HG02763 (cell line): ENCODE measurements around the gene ASPRV1.
"Not testable (repeated sequence)": the region's sequence is repeated elsewhere in the genome, so short reads cannot be mapped to it uniquely, and the experiment has no call there.

Experiments used
- ATAC-seq: cut with Tn5 transposase; IDR thresholded peaks from one replicate; pipeline ENCODE4 v1.9.1; 2021; ENCODE audit warnings: mild to moderate bottlenecking, moderate library complexity; ENCODE audit not compliant: unreplicated experiment

The ASPRV1 gene

DNA sequence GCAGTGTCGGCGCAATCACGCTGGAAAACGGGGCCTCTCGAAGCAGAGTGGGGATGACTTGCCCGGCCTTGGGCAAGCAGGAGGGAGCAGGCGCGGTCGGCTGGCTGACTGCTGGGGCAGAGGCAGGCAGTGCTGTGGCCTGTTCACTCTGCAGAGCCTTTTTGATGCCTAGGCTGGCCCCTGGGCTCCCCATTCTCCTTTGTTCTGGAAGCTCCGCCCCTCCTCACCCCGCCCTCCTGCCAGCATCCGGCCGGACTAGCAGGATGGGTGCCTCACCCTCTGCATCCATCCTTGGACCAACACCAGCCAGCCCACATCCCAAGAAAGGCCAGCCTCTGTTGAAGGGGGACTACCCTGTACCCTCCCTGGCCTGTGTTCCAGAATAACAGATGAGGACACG lies at the start of gene ASPRV1:
Gene ASPRV1, minus strand, starts transcription at position 136 of the 400 bp plus-strand sequence. CDS start 195 bp downstream, outside the sequence.
- no peak for ATAC-seq

DNA sequence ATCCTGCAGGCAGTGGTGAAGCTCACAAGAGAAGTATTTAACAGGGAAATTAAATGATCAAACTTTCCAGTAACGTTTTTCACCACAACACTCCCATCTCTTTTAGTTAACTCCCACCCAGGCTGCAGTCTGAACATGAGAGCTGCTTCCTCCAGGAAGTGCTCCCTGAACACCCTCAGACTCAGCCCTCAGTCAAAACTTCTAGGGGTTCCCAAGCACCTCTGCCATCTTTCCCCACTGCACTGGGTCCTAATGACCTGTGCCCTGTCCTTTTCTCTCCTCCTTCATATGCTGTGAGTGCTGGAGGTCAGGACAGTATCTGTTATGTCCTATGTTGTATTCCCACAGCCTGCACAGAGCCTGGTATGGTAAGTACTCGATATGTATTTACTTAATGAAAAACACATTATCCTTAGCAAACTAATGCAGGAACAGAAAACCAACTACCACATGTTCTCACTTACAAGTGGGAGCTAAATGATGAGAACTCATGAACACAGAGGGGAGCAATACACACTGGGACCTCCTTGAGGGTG lies 49.2 kb upstream of the ASPRV1 start:
- ATAC-seq: no peak

DNA sequence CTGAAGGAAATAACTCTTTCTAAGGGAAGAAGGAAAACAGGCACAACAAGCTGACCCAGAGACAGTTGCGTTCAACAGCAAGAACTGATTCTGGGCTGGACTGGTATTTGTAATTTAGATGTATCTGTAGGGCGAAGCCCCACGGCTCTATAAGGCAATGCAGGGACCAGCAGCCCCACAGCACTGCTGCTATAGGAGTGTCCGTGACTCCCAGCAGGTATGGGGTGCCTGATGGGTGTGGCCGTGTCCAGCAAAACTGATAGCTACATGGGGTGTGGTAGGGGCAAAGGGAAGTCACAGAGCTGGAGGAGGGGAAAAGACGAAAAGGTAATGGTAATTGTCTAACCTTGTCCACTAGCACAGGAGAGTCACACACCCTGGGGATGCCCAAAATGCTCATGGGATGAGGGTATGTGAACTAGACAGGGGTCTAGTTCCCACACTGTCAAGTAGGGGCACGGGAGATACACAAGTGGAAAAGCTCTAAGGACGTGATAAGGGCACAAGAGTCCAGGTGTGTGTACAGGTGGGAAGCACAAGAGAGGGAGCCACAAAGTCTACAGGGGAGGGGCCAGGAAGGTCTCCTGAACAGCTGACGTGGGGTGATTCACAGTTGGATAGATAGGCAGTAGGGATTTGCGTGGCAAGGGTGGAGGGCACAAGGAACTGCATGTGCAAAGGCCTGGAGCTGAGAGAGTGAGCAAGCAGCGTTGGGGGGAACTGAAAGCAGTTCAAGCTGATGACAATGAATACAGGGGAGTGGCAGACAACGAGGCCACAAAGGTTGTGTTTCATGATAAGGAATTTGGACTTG lies 48.5 kb upstream of the ASPRV1 start:
- no peak for ATAC-seq

DNA sequence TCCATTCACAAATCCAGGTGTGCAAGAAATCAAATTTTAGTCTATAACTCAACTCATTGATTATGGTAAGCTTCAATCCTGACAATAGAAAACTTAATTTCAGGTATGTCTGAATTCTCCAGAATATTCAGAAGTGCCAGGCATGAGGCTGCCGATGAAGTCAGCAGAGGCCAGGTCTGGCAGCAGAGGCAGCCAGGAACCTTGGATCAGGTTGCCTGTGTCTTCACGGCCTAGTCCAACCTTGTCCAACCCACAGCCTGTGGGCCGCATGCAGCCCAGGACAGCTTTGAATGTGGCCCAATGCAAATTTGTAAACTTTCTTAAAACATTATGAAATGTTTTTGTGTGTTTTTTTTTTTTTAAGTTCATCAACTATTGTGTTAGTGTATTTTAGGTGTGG lies 46.9 kb upstream of the ASPRV1 start:
- no peak for ATAC-seq

DNA sequence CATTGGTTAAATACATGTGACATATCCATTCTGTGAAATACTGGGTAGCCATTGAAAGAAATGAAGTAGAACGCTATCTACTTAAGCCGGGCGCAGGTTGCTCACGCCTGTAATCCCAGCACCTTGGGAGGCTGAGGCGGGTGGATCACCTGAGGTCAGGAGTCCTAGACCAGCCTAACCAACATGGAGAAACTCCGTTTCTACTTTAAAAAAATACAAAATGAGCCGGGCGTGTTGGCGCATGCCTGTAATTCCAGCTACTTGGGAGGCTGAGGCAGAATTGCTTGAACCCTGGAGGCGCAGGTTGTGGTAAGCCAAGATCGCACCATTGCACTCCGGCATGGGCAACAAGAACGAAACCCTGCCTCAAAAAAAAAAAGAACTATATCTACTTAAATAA lies 45.7 kb upstream of the ASPRV1 start:
- no peak for ATAC-seq

DNA sequence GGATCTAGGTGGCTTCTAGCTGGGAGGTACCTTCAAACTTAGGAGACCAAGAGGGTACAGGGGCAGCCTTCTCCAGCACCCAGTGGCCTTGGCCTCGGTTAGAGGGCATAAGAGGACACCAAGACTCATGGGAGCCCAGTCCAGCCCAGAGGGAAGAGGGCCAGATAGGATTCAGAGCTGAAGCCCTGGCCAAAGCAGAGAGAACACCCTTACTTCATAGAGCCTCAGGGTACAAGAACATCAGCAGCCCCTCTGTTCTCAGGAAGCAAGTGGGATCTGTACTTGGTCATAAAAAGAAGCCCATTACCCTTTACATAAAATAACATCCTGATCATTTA lies 45.0 kb upstream of the ASPRV1 start:
- no peak for ATAC-seq

DNA sequence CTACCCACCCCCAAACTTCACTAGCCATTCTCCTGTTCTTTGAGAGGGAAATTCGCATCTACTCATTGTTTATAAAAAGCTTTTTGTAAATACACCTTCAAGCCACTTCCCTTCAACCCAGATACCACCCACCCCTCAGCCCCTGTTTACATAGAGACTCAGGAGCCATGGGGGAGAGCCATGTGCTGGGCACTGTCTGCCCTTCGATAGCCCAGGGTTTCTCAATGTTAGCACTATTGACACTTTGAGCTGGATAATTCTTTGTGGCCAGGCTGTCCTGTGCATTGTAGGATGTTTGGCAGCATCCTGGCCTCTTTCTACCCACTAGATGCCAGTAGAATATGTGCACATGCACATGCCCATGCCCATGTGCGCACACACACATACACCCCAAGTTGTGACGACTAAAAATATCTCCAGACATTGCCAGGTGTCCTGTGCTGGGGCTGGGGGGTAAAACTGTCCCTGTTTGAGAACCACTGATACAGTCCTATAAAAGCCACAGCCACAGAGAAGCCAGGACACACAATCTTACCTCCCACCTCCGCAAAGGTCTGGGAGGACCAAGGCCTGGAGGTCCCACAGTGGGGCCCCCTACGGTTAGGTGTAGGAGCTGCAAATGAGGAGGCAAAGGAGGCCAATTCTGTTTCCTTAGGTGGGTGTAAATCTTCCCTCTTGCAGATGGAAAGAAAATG lies 44.5 kb upstream of the ASPRV1 start:
- ATAC-seq: no peak

DNA sequence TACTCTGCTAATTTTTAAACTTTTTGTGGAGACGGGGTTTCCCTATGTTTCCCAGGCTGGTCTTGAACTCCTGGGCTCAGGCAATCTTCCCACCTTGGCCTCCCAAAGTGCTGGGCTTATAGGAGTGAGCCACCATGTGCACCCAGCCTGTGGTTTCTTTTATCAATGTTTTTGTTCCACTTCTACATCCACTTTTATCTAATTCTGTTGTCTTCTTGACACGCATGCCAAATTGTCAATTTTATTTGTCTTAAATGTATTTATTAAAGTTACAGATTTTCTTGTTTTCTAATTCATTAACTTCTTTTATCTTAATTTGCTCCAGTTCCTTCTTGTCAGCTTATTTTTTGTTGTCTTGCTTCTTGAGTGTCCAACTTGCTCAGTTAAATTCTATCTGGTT lies 43.8 kb upstream of the ASPRV1 start:
- ATAC-seq: no peak

DNA sequence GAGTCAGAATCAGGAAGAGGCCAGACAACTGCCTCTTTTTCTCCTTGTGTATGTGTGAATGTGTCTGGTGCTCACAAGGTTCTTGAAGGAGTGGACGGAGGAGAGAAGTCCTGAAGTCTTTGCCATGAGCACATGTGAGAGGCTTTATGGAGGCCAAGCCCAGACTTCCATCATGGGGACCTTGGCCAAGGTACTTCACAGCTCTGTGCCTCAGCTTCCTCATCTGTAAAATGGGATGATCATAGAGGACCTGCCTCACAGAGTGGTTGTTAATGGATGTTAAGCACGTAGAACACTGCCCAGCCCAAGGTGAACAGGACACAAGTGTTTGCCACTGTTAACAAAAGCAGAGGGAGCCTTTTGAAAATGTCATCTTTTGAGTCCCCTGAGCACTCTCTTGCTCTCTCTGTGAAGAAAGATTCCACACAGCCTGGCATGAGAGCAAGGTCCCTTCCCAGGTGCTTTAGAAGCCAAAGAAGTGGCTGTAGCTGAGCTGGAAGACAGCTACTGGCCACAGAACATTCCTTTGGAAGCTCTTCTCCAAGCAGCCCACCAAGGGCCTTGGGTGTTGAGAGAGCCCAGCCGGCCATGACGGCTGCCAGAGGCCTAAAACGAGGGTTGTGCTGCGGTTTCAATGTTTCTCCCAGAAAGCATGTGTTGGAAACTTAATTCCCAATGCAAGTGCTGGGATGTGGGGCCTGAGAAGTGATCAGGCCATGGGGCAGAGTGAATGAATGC lies 41.8 kb upstream of the ASPRV1 start:
- no peak for ATAC-seq

DNA sequence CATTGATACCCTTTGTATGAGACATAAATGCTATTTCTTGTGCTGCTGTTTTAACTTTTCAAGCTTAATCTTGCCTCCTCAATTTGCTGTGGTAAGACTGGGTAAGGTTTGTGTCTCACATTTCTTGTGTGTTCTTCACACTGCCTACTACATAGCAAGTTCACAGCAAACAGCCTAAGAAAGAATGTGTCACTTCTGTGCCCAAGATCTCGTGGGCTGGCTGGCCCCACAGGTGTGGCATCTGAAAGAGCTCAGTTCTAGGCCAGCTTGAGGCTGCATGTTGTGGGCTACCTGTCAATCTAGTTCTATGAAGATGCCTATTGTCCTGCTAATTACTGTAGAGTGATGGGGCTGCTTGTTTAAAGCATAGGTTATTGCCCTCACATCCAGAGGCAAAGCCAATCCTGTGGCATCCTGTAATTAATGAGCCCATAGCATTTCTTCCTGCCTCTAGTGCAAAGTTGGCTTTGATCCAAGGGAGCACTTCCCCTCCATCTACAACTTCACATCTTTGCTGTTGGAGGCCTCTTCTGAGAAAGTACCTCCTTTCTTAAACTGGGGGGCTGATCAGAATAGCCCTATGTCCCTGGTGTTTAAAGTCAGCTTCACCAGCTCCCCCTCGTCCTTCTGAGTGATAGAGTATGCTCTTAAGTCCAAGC lies 40.9 kb upstream of the ASPRV1 start:
- ATAC-seq: no peak

DNA sequence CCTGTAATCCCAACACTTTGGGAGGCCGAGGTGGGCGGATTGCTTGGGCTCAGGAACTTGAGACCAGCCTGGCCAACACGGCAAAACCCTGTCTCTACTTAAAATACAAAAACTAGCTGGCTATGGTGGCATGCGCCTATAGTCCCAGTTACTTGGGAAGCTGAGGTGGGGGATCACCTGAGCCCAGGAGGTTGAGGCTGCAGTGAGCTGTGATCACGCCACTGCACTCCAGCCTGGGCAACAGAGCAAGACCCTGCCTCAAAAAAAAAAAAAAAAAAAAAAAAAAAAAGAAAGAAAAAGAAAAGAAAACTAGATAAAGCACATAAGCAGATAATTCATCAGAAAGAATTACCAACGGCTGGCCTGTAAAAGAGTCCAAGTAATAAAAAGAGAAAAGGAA lies 39.1 kb upstream of the ASPRV1 start:
- ATAC-seq: not testable (repeated sequence)

DNA sequence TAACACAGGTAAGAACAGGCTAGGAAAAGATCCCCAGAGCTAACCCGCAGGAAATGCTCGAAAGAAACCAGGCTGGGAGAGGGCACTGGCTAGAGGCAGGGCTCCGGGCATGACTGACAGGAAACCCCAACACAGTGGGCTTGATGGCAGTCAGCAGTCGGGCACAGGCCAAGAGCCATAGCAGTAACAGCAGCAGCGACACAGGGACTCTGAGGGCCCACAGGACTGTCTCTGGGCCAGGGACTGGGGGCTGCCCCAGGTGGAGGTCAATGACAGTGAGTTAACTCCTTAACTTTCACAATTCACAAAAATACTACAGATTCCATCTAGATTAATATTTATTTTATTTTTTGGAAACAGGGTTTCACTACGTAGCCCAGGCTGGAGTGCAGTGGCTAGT lies 37.3 kb upstream of the ASPRV1 start:
- ATAC-seq: no peak

DNA sequence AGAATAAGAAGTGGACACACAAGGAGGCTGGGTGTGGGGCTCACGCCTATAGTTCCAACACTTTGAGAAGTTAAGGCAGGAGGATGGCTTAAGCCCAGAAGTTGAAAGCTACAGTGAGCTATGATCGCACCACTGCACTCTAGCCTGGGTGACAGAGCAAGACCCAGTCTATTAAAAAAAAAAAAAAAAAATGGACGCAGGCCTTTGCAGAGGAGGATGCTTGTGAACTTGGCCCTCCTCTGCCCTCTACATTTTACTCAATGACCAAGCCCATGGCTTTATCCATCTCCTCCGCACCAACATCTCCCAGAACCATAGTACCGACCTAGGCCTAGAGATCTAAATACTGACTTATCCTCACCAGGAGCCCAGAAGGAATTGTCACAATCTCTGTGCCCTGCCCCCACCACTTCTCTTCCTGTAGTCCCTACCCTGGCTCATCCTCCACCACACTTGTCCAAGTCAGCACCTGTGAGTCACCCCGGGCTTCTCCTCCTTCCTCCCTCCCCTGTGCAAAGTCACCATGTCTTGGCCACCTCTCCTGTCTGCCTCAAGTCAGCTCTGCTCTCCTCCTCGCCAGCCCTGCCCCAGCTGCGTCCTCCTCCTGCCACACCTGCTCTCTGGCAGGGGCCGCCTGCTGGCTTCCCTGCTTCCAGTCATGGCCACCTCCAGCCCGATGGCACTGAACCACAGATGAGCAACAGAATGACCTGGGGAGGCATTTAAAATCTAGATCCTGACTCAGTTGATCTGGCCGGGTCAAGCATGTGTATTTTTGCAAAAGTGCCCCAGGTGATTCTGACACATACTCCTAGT lies 35.8 kb upstream of the ASPRV1 start:
- ATAC-seq: no peak

DNA sequence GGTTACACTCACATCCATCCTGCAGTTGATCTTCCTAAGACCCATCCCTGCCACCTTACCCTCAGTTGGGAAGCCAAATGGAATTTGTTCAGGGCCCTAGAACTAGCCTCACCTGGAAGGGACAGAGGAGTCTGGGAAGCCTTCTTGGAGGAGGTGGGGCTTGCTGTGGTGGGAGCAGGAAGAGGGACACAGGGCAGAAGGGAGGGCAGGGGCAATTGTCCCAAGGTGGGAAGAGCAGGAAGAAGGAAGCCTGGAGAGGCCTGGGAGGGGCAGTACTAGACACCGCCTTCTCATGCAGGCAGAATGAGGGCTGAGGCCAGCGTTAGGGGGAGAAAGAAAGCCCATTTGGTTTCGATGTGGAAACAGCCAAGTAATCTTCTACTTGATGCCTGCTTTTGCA lies 34.1 kb upstream of the ASPRV1 start:
- ATAC-seq: no peak

DNA sequence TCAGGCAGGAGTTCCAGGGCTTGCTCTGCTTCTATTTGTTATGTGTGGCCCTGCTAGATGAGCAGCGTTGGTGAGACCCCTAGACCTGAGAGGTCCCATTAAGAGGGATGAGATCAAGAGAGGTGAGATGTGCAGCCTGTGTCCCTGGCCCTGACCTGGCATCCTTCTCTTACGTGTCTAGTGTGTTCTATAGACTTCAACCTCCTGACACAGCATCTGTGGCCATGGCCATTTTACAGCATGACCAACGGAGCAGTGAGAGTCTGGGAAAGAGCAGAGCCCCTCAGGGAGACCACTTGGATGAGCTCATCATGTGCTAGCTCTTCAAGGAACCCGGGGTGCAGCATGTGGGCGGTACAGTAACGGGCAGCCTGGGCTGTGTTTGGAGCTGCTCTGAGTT lies 32.7 kb upstream of the ASPRV1 start:
- ATAC-seq: no peak

DNA sequence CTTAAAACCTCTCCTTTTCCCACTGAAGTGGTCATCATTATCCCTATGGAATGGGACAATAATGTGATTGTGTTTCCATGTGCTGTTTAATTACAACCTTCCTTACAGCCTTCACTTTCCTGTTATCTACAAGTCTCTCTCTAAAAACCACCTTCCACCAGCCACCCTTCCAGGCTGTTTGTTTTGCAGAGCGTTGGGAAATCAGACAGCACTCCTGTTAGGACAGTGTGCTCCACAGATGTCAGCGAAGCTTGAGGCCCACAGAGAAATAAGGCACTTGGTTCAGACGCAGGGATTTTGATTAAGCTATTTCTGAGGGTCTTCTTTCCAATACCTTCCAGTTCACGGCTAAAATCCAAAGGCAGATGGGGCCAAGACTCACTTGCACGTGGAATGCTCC lies 32.3 kb upstream of the ASPRV1 start:
- ATAC-seq: no peak

DNA sequence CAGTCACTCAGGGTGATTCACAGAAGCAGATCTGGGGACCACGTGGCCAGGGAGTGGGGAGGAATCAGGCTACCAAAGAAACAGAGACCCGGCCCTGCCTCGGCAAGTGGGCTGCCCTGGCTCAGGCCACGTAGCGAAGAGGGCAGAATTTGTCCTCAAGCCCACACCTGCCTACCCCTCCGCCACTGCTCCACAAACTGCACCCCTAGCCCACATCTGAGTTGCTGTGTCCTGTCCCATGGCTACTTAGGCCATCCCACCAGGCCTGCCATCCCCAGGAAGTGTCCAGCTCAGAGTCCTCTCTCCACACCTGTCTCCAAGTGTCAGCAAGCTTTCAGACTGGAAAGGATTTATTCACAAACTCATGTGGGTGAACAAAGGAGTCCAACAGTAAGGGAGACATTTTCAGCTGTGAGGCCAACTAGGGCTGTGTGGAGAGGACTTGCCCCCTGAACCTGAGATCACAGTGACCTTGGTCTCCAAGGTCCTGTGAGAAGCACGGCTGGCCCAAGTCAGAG lies 31.7 kb upstream of the ASPRV1 start:
- ATAC-seq: no peak

DNA sequence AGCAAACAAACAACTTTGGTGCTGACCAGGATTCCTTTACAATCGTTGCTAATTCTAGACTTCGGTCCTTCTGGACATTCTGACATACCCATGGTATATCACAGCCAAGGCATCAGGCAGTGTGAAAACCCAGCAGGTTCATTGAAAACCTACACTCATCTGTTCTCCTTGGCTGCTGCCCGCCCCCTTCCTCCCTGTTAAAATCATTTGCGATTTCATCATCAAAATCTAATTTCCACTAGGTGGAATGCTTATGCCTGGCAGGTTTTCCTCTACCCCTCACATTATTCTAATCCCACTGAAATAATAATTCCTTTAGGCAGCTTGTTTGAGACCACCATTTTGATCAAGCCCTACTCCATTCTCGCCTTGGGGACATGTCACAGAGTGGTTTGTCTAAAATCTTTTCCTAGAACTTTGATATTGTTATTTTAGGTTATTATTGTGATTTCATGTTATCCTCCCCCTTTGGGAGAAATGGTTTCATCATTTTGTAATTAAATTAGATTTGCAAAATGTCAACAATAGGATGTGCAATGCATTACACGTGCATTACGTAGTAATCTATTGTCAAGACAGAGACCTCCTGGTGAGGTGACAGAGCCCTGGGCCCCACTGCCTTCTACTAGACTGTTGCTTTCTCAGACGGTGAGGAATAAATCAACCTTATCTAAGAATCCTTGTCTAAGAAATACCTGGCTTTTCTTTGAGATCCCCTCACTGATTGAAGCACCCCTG lies 31.0 kb upstream of the ASPRV1 start:
- ATAC-seq: no peak

DNA sequence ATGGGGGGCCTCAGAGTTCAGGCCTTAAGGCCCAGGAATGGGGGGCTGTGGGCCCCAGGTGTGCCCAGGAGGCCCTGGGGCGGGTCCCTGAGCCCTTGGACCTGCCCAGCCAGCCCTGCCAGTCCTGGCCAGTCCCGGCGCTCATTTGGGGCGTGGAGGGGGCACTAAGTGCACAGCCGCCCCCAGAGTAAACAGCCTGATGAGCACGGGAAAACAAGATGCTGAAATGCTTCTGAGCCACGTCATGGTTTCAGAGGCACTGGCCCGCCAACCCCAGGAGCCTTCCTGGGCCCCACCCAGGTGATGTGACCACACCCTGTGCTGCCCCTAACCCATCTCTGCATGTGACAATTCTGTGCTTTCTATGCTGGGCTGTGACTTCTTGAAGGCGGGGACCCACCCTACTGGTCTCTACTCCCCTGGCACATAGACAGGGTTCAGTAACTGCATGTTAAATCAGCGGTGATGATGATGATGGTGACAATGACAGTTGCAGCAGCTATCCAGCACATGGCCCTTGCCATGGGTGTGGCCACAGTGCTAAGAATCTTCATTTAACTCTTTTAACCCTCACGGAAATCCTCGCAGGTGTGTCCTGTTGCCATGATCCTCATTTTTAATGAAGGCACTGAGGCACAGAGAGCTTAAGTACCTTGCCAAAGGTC lies 28.1 kb upstream of the ASPRV1 start:
- no peak for ATAC-seq
